HG03571 (cell line): ENCODE measurements around the gene PPP1R2.
"Not testable (repeated sequence)": the region's sequence is repeated elsewhere in the genome, so short reads cannot be mapped to it uniquely, and the experiment has no call there.

Experiments used
- ATAC-seq: cut with Tn5 transposase; IDR thresholded peaks from one replicate; pipeline ENCODE4 v1.9.1; 2021; ENCODE audit not compliant: unreplicated experiment

PPP1R2 gene

GRCh38 chr3:195542698-195543499 is at the start of gene PPP1R2:
Gene PPP1R2, minus strand, starts transcription at chr3:195543325. Its CDS starts 300 bp downstream, at chr3:195543025.
- ATAC-seq: peak; percentile 69

GRCh38 chr3:195591852-195592251 is 48.7 kb upstream of the PPP1R2 start:
- ATAC-seq: no peak

- no peak for ATAC-seq
Observed at GRCh38 chr3:195591220-195591619, 48.1 kb upstream of the PPP1R2 start.

GRCh38 chr3:195590381-195590780 is 47.3 kb upstream of the PPP1R2 start:
- not testable (repeated sequence) for ATAC-seq

GRCh38 chr3:195589796-195590195 is 46.7 kb upstream of the PPP1R2 start:
- ATAC-seq: not testable (repeated sequence)

GRCh38 chr3:195587824-195588223 is 44.7 kb upstream of the PPP1R2 start:
- ATAC-seq: no peak

GRCh38 chr3:195587406-195587805 is 44.3 kb upstream of the PPP1R2 start:
- no peak for ATAC-seq

- no peak for ATAC-seq
Observed at GRCh38 chr3:195584543-195584870, 41.4 kb upstream of the PPP1R2 start.

GRCh38 chr3:195583831-195584542 is 40.9 kb upstream of the PPP1R2 start, which contains the start of gene APOD:
Gene APOD, minus strand, starts transcription at chr3:195583940. Its CDS starts 4,479 bp downstream, at chr3:195579461.
- no peak for ATAC-seq

- no peak for ATAC-seq
Observed at GRCh38 chr3:195582947-195583346, 39.8 kb upstream of the PPP1R2 start.

GRCh38 chr3:195580744-195581443 is 37.8 kb upstream of the PPP1R2 start:
- ATAC-seq: no peak

GRCh38 chr3:195579281-195579680 is 36.2 kb upstream of the PPP1R2 start:
- ATAC-seq: no peak

GRCh38 chr3:195578565-195578964 is 35.4 kb upstream of the PPP1R2 start:
- ATAC-seq: no peak

GRCh38 chr3:195577645-195578177 is 34.6 kb upstream of the PPP1R2 start:
- no peak for ATAC-seq

GRCh38 chr3:195574497-195575304 is 31.6 kb upstream of the PPP1R2 start:
- ATAC-seq: no peak

GRCh38 chr3:195573611-195574496 is 30.7 kb upstream of the PPP1R2 start:
- ATAC-seq: no peak

- ATAC-seq: no peak
Observed at GRCh38 chr3:195571361-195571760, 28.2 kb upstream of the PPP1R2 start.

GRCh38 chr3:195570912-195571311 is 27.8 kb upstream of the PPP1R2 start:
- ATAC-seq: no peak

- no peak for ATAC-seq
Observed at GRCh38 chr3:195570344-195570743, 27.2 kb upstream of the PPP1R2 start.

GRCh38 chr3:195568630-195569029 is 25.5 kb upstream of the PPP1R2 start:
- no peak for ATAC-seq
